ENCODE measurements around the gene TIMM10.

- TF ChIP-seq CTCF (IDR thresholded peaks at IDR 0.05; ENCODE audit: low read length) (no peak), EZH2 (IDR thresholded peaks at IDR 0.05; ENCODE audit: borderline replicate concordance, low read length) (no peak)
Measured at GRCh38 chr11:57529012-57529411, 1.5 kb downstream of the TIMM10 start.
